ENCODE data around the gene NAV2.

NAV2 gene

GRCh38 chr11:20013346-20014066, 300.9 kb downstream of the NAV2 start:
- no peak for DNase-seq (ENCODE audit: low read depth)
- TF ChIP-seq CTCF (IDR thresholded peaks at IDR 0.05; ENCODE audit: low read depth, low read length, missing control alignments) = no peak
- in situ Hi-C loops (cut with HindIII; ENCODE audit: low sequenced_read_pairs) = no loop called here
- no peak overlapping the region for H3K4me3 ChIP-seq (ENCODE audit: low read depth, low read length)

GRCh38 chr11:20014067-20014402, 301.4 kb downstream of the NAV2 start:
- TF ChIP-seq CTCF (IDR thresholded peaks at IDR 0.05; ENCODE audit: low read depth, low read length, missing control alignments) = no peak
- in situ Hi-C loops (cut with HindIII; ENCODE audit: low sequenced_read_pairs) = no loop called here
- H3K4me3 ChIP-seq (ENCODE audit: low read depth, low read length) = no peak overlapping the region
- no peak for DNase-seq (ENCODE audit: low read depth)

- TF ChIP-seq CTCF (IDR thresholded peaks at IDR 0.05; ENCODE audit: low read depth, low read length, missing control alignments) = no peak
- DNase-seq (ENCODE audit: low read depth) = no peak
- in situ Hi-C loops (cut with HindIII; ENCODE audit: low sequenced_read_pairs) = no loop called here
- H3K4me3 ChIP-seq (ENCODE audit: low read depth, low read length) = no peak overlapping the region
These were observed 302.5 kb downstream of the NAV2 start for GRCh38 chr11:20015101-20015500.

- H3K4me3 ChIP-seq (ENCODE audit: low read depth, low read length) = no peak overlapping the region
- no peak for TF ChIP-seq CTCF (IDR thresholded peaks at IDR 0.05; ENCODE audit: low read depth, low read length, missing control alignments)
- no peak for DNase-seq (ENCODE audit: low read depth)
- in situ Hi-C loops (cut with HindIII; ENCODE audit: low sequenced_read_pairs) = no loop called here
These were observed 303.1 kb downstream of the NAV2 start for GRCh38 chr11:20015529-20016427.

GRCh38 chr11:20016526-20016925, 303.9 kb downstream of the NAV2 start:
- no peak for TF ChIP-seq CTCF (IDR thresholded peaks at IDR 0.05; ENCODE audit: low read depth, low read length, missing control alignments)
- no peak overlapping the region for H3K4me3 ChIP-seq (ENCODE audit: low read depth, low read length)
- no peak for DNase-seq (ENCODE audit: low read depth)
- in situ Hi-C loops (cut with HindIII; ENCODE audit: low sequenced_read_pairs) = no loop called here

GRCh38 chr11:20017320-20017719, 304.7 kb downstream of the NAV2 start:
- DNase-seq (ENCODE audit: low read depth) = no peak
- H3K4me3 ChIP-seq (ENCODE audit: low read depth, low read length) = no peak overlapping the region
- TF ChIP-seq CTCF (IDR thresholded peaks at IDR 0.05; ENCODE audit: low read depth, low read length, missing control alignments) = no peak
- in situ Hi-C loops (cut with HindIII; ENCODE audit: low sequenced_read_pairs) = no loop called here

Data from astrocyte of the cerebellum (primary cell).